SK-N-SH (cell line): ENCODE measurements around the gene TSFM. TPM values are rescaled to one million over a fixed set of nuclear protein-coding genes. Genes with fewer than 3 reads are reported as not detected.
A peak's percentile ranks its signal among the peaks of the same experiment; 100 is the strongest.

Experiments used
- CTCF ChIA-PET: fragments of 300-600, 350-600 bp; formaldehyde crosslinking; extraction: SDS; loops from one replicate; lab custom pipeline; 2021; lab: Yijun Ruan, JAX
- POLR2A ChIA-PET: fragments of 350-600 bp; sonication (Branson Sonifier 250); formaldehyde crosslinking; extraction: SDS; loops from one replicate; lab custom pipeline; 2020; ENCODE audit warnings: antibody characterized with exemption, inconsistent platforms; lab: Yijun Ruan, JAX
- DNase-seq: peaks from one replicate; pipeline ENCODE4 v3.0.0; 2012
- H2AFZ ChIP-seq: fragments of 200-600 bp; sonication (generic); 2 replicates; pipeline ENCODE4 v1.8.1; 2016; ENCODE audit warnings: antibody characterized with exemption, mild to moderate bottlenecking, low read depth
- H3F3A ChIP-seq: fragments of 200-600 bp; sonication (generic); replicated peaks from 2 replicates; pipeline ENCODE3; 2016; ENCODE audit warnings: antibody characterized with exemption, mild to moderate bottlenecking; ENCODE audit not compliant: insufficient read depth
- H3K27ac ChIP-seq, 2 experiments: fragments of 200-500 bp in 1 of 2; fragments of 200-600 bp in 1 of 2; sonication (Bioruptor generic) in 1 of 2; sonication (generic), shearing (Covaris generic) in 1 of 2; 2 replicates each; pipeline versions ENCODE4 v1.5.1 to v1.6.1; 2014 to 2016; ENCODE audit warnings: low read depth in 2 of 2, inconsistent platforms in 1 of 2, low read length in 1 of 2, mild to moderate bottlenecking in 1 of 2, mixed read lengths in 1 of 2
- H3K27me3 ChIP-seq: fragments of 200-600 bp; sonication (generic), shearing (Covaris generic); 2 replicates; pipeline ENCODE4 v1.6.1; 2016; ENCODE audit warnings: mixed run types; ENCODE audit not compliant: insufficient read depth
- H3K36me3 ChIP-seq, 2 experiments: fragments of 200-500 bp in 1 of 2; fragments of 200-600 bp in 1 of 2; sonication (Bioruptor generic) in 1 of 2; sonication (generic) in 1 of 2; replicated peaks in 1 of 2; 2 replicates each; pipeline versions ENCODE3 to v1.5.1; 2014 to 2016; ENCODE audit warnings: low read length in 1 of 2, mild to moderate bottlenecking in 1 of 2; ENCODE audit not compliant: insufficient read depth in 2 of 2, control insufficient read depth in 1 of 2
- H3K4me1 ChIP-seq, 2 experiments: fragments of 200-500 bp in 1 of 2; fragments of 200-600 bp in 1 of 2; sonication (Bioruptor generic) in 1 of 2; sonication (generic), shearing (Covaris generic) in 1 of 2; 2 replicates each; pipeline versions ENCODE4 v1.5.1 to v1.6.1; 2014 to 2016; ENCODE audit warnings: low read depth in 1 of 2, low read length in 1 of 2, mixed run types in 1 of 2; ENCODE audit not compliant: insufficient read depth in 2 of 2, control insufficient read depth in 1 of 2
- H3K4me2 ChIP-seq: fragments of 200-600 bp; sonication (generic), shearing (Covaris generic); 2 replicates; pipeline ENCODE4 v1.6.1; 2017; ENCODE audit warnings: mixed run types
- H3K4me3 ChIP-seq, 2 experiments: fragments of 200-500 bp in 1 of 2; fragments of 200-600 bp in 1 of 2; sonication (Bioruptor generic) in 1 of 2; sonication (generic), shearing (Covaris generic) in 1 of 2; 2 replicates each; pipeline versions ENCODE4 v1.5.1 to v1.8.1; 2014 to 2016; ENCODE audit warnings: low read depth in 2 of 2, inconsistent platforms in 1 of 2, low read length in 1 of 2, mild to moderate bottlenecking in 1 of 2, mixed read lengths in 1 of 2, moderate library complexity in 1 of 2
- H3K79me2 ChIP-seq: fragments of 200-600 bp; sonication (generic); 2 replicates; pipeline ENCODE4 v1.8.1; 2017; ENCODE audit warnings: mild to moderate bottlenecking; ENCODE audit not compliant: insufficient read depth
- H3K9ac ChIP-seq: fragments of 200-600 bp; sonication (generic); 2 replicates; pipeline ENCODE4 v1.6.1; 2017; ENCODE audit warnings: mixed run types
- H3K9me2 ChIP-seq: fragments of 200-600 bp; sonication (generic); 2 replicates; pipeline ENCODE4 v1.6.1; 2017; ENCODE audit warnings: mixed run types
- H3K9me3 ChIP-seq: fragments of 200-600 bp; sonication (generic); 2 replicates; pipeline ENCODE4 v1.6.1; 2017; ENCODE audit warnings: mixed run types, mild to moderate bottlenecking, moderate library complexity
- H4K20me1 ChIP-seq: fragments of 200-600 bp; sonication (generic); 2 replicates; pipeline ENCODE4 v1.6.1; 2017; ENCODE audit warnings: mild to moderate bottlenecking, mixed run types; ENCODE audit not compliant: insufficient read depth
- CHD2 ChIP-seq: fragments of 150-350 bp; IDR thresholded peaks from 2 replicates; pipeline ENCODE4 v1.6.1; 2018; ENCODE audit warnings: low read length; ENCODE audit not compliant: partially characterized antibody
- ELF1 ChIP-seq: IDR thresholded peaks from 2 replicates; pipeline ENCODE4 v1.4.0; 2012
- EZH2phosphoT487 ChIP-seq: fragments of 200-600 bp; sonication (generic); IDR thresholded peaks from 2 replicates; pipeline ENCODE4 v1.6.1; 2017; ENCODE audit warnings: low read depth, mixed run types, mild to moderate bottlenecking, antibody characterized with exemption, moderate library complexity, borderline replicate concordance
- FOSL2 ChIP-seq: IDR thresholded peaks from 2 replicates; pipeline ENCODE4 v1.4.0; 2012; ENCODE audit warnings: low read depth, mild to moderate bottlenecking, moderate library complexity, borderline replicate concordance
- FOXM1 ChIP-seq: IDR thresholded peaks from 2 replicates; pipeline ENCODE4 v1.4.0; 2012; ENCODE audit warnings: low read depth, mild to moderate bottlenecking
- GABPA ChIP-seq: IDR thresholded peaks from 2 replicates; pipeline ENCODE4 v1.4.0; 2012; ENCODE audit warnings: low read depth, mild to moderate bottlenecking
- GATA2 ChIP-seq: sonication (generic); formaldehyde crosslinking; IDR thresholded peaks from 2 replicates; pipeline ENCODE4 v1.5.0; 2020; ENCODE audit warnings: mild to moderate bottlenecking, missing genetic modification reagents
- JUND ChIP-seq: IDR thresholded peaks from 2 replicates; pipeline ENCODE4 v1.4.0; 2012
- MXI1 ChIP-seq: IDR thresholded peaks from 2 replicates; pipeline ENCODE4 v1.6.1; 2012; ENCODE audit warnings: mild to moderate bottlenecking, low read depth, low read length, improper control_type of control experiment
- NFIC ChIP-seq: IDR thresholded peaks from 2 replicates; pipeline ENCODE4 v1.4.0; 2012; ENCODE audit warnings: borderline replicate concordance
- NRF1 ChIP-seq: IDR thresholded peaks from 2 replicates; pipeline ENCODE4 v1.6.1; 2012; ENCODE audit warnings: low read depth, mild to moderate bottlenecking, low read length
- POLR2AphosphoS5 ChIP-seq: IDR thresholded peaks from 2 replicates; pipeline ENCODE4 v1.6.1; 2012; ENCODE audit warnings: low read depth, low read length
- RAD21 ChIP-seq: IDR thresholded peaks from 2 replicates; pipeline ENCODE4 v1.6.1; 2012; ENCODE audit warnings: mild to moderate bottlenecking, low read length
- RCOR1 ChIP-seq: fragments of 150-350 bp; IDR thresholded peaks from 2 replicates; pipeline ENCODE4 v1.6.1; 2017; ENCODE audit warnings: antibody characterized with exemption, low read length
- RXRA ChIP-seq: IDR thresholded peaks from 2 replicates; pipeline ENCODE4 v1.4.0; 2012; ENCODE audit warnings: low read depth, mild to moderate bottlenecking, borderline replicate concordance
- TAF1 ChIP-seq: IDR thresholded peaks from 2 replicates; pipeline ENCODE4 v1.6.1; 2012; ENCODE audit warnings: low read depth, mild to moderate bottlenecking, low read length, moderate library complexity, borderline replicate concordance
- TCF12 ChIP-seq: IDR thresholded peaks from 2 replicates; pipeline ENCODE4 v1.4.0; 2012
- WGBS: methylation state at CpG from one replicate; pipeline ENCODE4 v1.1.6; 2017; ENCODE audit warnings: low lambda C conversion rate; 5-methylcytosine and 5-hydroxymethylcytosine counted together
- polyA plus RNA-seq, 3 experiments: library from polyadenylated mRNA; depleted of rRNA; stranded (reverse); fragments of >200 nt; gene quantifications; 2 replicates each; pipeline ENCODE4 v1.2.3, GENCODE V29; 2012
- TF ChIP-seq, protein P1 (sequence below): fragments of 200-600 bp; sonication (generic); IDR thresholded peaks from 2 replicates; pipeline ENCODE4 v1.6.1; 2017; ENCODE audit warnings: antibody characterized with exemption, mild to moderate bottlenecking, moderate library complexity
- TF ChIP-seq, protein P2 (sequence below): IDR thresholded peaks from 2 replicates; pipeline ENCODE4 v1.4.0; 2012; ENCODE audit warnings: low read depth, borderline replicate concordance
- TF ChIP-seq, protein P3 (sequence below): IDR thresholded peaks from 2 replicates; pipeline ENCODE4; 2012
- TF ChIP-seq, protein P4 (sequence below): fragments of 150-350 bp; IDR thresholded peaks from 2 replicates; pipeline ENCODE4 v1.6.1; 2016; ENCODE audit warnings: mild to moderate bottlenecking, low read depth, low read length

The TSFM gene
- polyA plus RNA-seq, 1 of the 3 experiments (the other 2 are of a cell fraction): 28.7 TPM

DNA sequence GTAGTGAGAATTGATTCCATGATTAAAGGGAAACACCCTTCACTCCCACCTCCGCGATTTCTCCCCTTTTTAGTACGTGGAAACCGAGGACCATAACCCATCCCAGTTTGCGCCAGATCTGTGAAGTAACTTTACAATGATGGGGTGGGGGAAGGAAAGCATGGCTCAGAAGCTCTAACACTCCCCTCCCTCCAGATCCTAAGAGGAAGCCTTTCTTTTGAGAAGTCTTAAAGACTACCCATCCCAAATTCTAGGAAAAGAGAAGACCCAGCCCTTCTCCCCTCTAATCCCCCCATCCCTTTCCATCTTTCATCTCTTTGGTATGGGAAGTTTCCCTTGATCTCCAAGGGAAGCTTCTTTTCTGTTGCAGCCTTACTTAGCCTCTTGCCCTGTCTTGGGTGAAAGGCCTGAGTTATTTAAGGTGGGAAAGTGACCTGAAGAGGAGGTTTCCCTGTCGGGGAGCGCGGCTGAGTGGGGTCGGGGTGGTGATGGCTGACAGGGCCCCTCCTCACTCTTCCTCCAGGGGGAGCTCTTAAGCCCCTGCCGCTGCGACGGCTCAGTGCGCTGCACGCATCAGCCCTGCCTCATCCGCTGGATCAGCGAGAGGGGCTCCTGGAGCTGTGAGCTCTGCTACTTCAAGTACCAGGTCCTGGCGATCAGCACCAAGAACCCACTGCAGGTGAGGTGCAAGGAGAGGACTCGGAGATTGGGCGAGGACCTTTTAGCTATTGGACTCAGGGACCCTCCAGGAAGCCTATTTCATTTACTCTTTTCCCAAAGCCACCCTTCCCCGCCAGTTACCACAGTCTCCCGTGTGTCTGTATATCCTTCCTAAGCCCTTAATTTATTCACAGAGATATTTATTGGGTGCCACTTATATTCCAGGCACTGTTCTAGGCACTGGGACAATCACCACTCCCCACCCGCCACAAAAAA is 25.9 kb upstream of the TSFM start:
- H3K9ac ChIP-seq: no peak overlapping the region
- CTCF ChIA-PET: interaction anchor here (0.7 to 2.0 kb wide), 17 partner anchors 8 to 173 kb away, joined by 3 to 27 read pairs (median 4); partner anchors contain the start of genes CYP27B1, EEF1AKMT3, METTL1 and TSFM
- H3K36me3 ChIP-seq: peaks cover 3 to 20% of the 10 kb centered on the region in 2 experiments
- H3K4me3 ChIP-seq: peak overlapping the region; percentile 73 to 79
- peaks cover 7% of the 10 kb centered on the region for H4K20me1 ChIP-seq
- H3K9me2 ChIP-seq: no peaks in the 10 kb centered on the region
- peaks cover 8 to 27% of the 10 kb centered on the region in 2 experiments for H3K4me1 ChIP-seq
- no peak overlapping the region for H2AFZ ChIP-seq
- peak overlapping the region; percentile 97 for H3K4me2 ChIP-seq
- whole genome bisulfite sequencing: 83% methylated on average over 20 of the region's 22 CpGs
- H3K79me2 ChIP-seq: peaks cover 4% of the 10 kb centered on the region
- POLR2A ChIA-PET: interaction anchor here (1.3 to 1.9 kb wide), 2 partner anchors 10 to 12 kb away, joined by 3 to 9 read pairs; partner anchors contain the start of genes CYP27B1 and TSPAN31
- H3K27me3 ChIP-seq: no peaks in the 10 kb centered on the region
- peaks cover 23% of the 10 kb centered on the region for H3F3A ChIP-seq
- no peaks in the 10 kb centered on the region for H3K9me3 ChIP-seq
- DNase-seq: peak; percentile 82
- H3K27ac ChIP-seq: no peak overlapping the region
- TF ChIP-seq, protein P1, sequence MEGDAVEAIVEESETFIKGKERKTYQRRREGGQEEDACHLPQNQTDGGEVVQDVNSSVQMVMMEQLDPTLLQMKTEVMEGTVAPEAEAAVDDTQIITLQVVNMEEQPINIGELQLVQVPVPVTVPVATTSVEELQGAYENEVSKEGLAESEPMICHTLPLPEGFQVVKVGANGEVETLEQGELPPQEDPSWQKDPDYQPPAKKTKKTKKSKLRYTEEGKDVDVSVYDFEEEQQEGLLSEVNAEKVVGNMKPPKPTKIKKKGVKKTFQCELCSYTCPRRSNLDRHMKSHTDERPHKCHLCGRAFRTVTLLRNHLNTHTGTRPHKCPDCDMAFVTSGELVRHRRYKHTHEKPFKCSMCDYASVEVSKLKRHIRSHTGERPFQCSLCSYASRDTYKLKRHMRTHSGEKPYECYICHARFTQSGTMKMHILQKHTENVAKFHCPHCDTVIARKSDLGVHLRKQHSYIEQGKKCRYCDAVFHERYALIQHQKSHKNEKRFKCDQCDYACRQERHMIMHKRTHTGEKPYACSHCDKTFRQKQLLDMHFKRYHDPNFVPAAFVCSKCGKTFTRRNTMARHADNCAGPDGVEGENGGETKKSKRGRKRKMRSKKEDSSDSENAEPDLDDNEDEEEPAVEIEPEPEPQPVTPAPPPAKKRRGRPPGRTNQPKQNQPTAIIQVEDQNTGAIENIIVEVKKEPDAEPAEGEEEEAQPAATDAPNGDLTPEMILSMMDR: peak; percentile 56
- no peak for TF ChIP-seq GATA2 (CRISPR knock-in tag)
- TF ChIP-seq, protein P2, sequence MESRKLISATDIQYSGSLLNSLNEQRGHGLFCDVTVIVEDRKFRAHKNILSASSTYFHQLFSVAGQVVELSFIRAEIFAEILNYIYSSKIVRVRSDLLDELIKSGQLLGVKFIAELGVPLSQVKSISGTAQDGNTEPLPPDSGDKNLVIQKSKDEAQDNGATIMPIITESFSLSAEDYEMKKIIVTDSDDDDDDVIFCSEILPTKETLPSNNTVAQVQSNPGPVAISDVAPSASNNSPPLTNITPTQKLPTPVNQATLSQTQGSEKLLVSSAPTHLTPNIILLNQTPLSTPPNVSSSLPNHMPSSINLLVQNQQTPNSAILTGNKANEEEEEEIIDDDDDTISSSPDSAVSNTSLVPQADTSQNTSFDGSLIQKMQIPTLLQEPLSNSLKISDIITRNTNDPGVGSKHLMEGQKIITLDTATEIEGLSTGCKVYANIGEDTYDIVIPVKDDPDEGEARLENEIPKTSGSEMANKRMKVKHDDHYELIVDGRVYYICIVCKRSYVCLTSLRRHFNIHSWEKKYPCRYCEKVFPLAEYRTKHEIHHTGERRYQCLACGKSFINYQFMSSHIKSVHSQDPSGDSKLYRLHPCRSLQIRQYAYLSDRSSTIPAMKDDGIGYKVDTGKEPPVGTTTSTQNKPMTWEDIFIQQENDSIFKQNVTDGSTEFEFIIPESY: peak; percentile 89
- 0 out of 2 replicates have a peak, but pooled peaks have one; percentile 3 for TF ChIP-seq RAD21

DNA sequence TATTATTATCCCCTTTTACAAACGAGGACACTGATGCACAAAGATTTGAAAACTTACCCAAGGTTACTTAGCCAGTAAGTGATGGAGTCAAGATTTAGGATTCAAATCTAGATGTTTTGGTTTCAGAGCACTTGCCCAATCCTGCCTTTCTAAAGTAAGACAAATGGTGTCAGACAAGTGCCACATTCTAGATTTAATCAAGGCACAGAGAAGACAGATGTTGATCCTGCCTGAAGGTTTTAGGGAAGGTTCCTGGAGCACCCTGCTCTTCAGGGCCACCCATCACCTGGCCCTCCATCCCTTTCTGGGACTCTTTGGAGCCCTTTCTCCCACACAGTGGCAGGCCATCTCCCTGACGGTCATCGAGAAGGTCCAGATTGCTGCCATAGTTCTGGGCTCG is 24.8 kb upstream of the TSFM start:
- Histone ChIP-seq H3K4me1 (peaks cover 6 to 24% of the 10 kb centered on the region in 2 experiments), H3K27me3 (no peaks in the 10 kb centered on the region), H3F3A (peaks cover 25% of the 10 kb centered on the region), H3K4me3 (no peak overlapping the region), H2AFZ (no peak overlapping the region), H3K36me3 (peaks cover 3 to 20% of the 10 kb centered on the region in 2 experiments), H3K79me2 (no peaks in the 10 kb centered on the region; the same call in 1 of the 2 replicates), H3K9me3 (no peaks in the 10 kb centered on the region), H3K9ac (no peak overlapping the region), H3K27ac (no peak overlapping the region), H3K9me2 (no peaks in the 10 kb centered on the region), H4K20me1 (peaks cover 7% of the 10 kb centered on the region), H3K4me2 (no peak overlapping the region)
- POLR2A ChIA-PET: no interaction called here
- DNase-seq: no peak
- CTCF ChIA-PET: no interaction called here
- 79% methylated on average over 4 of the region's 4 CpGs for WGBS
- no peak for TF ChIP-seq ELF1
- TF ChIP-seq EZH2phosphoT487: no peak
- no peak for TF ChIP-seq FOXM1
- TF ChIP-seq TCF12: no peak
- TF ChIP-seq GABPA: no peak
- TF ChIP-seq NFIC: no peak
- TF ChIP-seq, protein P3, sequence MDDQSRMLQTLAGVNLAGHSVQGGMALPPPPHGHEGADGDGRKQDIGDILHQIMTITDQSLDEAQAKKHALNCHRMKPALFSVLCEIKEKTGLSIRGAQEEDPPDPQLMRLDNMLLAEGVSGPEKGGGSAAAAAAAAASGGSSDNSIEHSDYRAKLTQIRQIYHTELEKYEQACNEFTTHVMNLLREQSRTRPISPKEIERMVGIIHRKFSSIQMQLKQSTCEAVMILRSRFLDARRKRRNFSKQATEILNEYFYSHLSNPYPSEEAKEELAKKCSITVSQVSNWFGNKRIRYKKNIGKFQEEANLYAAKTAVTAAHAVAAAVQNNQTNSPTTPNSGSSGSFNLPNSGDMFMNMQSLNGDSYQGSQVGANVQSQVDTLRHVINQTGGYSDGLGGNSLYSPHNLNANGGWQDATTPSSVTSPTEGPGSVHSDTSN: no peak
- no peak for TF ChIP-seq POLR2AphosphoS5
- TF ChIP-seq FOSL2: no peak
- no peak for TF ChIP-seq RXRA
- no peak for TF ChIP-seq GATA2 (CRISPR knock-in tag)
- TF ChIP-seq, protein P4, sequence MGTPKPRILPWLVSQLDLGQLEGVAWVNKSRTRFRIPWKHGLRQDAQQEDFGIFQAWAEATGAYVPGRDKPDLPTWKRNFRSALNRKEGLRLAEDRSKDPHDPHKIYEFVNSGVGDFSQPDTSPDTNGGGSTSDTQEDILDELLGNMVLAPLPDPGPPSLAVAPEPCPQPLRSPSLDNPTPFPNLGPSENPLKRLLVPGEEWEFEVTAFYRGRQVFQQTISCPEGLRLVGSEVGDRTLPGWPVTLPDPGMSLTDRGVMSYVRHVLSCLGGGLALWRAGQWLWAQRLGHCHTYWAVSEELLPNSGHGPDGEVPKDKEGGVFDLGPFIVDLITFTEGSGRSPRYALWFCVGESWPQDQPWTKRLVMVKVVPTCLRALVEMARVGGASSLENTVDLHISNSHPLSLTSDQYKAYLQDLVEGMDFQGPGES: no peak
- no peak for TF ChIP-seq CHD2
- TF ChIP-seq JUND: no peak
- TF ChIP-seq NRF1: no peak
- TF ChIP-seq MXI1: no peak
- TF ChIP-seq RCOR1: no peak
- no peak for TF ChIP-seq TAF1
